Lower lobe of right lung (tissue), 2 donors: Measurements from ENCODE around the gene PPDPF. TPM values are rescaled to one million over a fixed set of nuclear protein-coding genes. Genes with fewer than 3 reads are reported as not detected.

Experiments
- ATAC-seq, 2 donors: fragments of 200-7000 bp; cut with Tn5 transposase; one replicate each; pipeline ENCODE4 v1.9.1; 2020 to 2022; ENCODE audit warnings: mild to moderate bottlenecking in 2 of 2, moderate library complexity in 2 of 2
- DNase-seq: peaks from one replicate; pipeline ENCODE4 v3.0.0-alpha.2; 2020
- H3K27ac ChIP-seq: fragments of 200-600 bp; one replicate; pipeline ENCODE4 v1.8.0; 2022
- H3K27me3 ChIP-seq: fragments of 200-600 bp; one replicate; pipeline ENCODE4 v1.8.0; 2022; ENCODE audit warnings: low read depth
- H3K36me3 ChIP-seq: fragments of 200-600 bp; one replicate; pipeline ENCODE4 v1.8.0; 2022; ENCODE audit warnings: mild to moderate bottlenecking
- H3K4me1 ChIP-seq: fragments of 200-600 bp; one replicate; pipeline ENCODE4 v1.8.0; 2022
- H3K4me3 ChIP-seq: fragments of 200-600 bp; one replicate; pipeline ENCODE4 v1.8.0; 2022; ENCODE audit warnings: mild to moderate bottlenecking
- H3K9me3 ChIP-seq: fragments of 200-600 bp; one replicate; pipeline ENCODE4 v1.8.0; 2022
- intact Hi-C: fragments of 100-400 bp; cut with DNase I; formaldehyde crosslinking; loops from one replicate; pipeline ENCODE4 v1.11.0; 2022
- total RNA-seq: library from RNA; stranded (reverse); fragmentation: NEBNext Ultra II Directional; extraction: Animal tissue kit (Norgen Biotek cat#: 25700); gene quantifications from one replicate; pipeline ENCODE4 v1.2.1, GENCODE V29; 2021
- TF ChIP-seq, protein P1 (sequence below): fragments of 200-600 bp; IDR thresholded peaks from one replicate; pipeline ENCODE4 v1.8.0; 2022; ENCODE audit warnings: antibody characterized with exemption, mild to moderate bottlenecking
- donor health status: DM: no; HTN: yes; CAD: no; lungs with severe emphysema.

The PPDPF gene
- total RNA-seq, 1 donor from 2014 or later, result 305 TPM

- H3K4me1 ChIP-seq, result no peaks in the 10 kb centered on the region
- no peak overlapping the region for H3K4me3 ChIP-seq
- no peaks in the 10 kb centered on the region for H3K9me3 ChIP-seq
- no peak overlapping the region for H3K27ac ChIP-seq
- H3K27me3 ChIP-seq, result peaks cover 53% of the 10 kb centered on the region
- ATAC-seq (no peak), DNase-seq (no peak)
- TF ChIP-seq, protein P1, sequence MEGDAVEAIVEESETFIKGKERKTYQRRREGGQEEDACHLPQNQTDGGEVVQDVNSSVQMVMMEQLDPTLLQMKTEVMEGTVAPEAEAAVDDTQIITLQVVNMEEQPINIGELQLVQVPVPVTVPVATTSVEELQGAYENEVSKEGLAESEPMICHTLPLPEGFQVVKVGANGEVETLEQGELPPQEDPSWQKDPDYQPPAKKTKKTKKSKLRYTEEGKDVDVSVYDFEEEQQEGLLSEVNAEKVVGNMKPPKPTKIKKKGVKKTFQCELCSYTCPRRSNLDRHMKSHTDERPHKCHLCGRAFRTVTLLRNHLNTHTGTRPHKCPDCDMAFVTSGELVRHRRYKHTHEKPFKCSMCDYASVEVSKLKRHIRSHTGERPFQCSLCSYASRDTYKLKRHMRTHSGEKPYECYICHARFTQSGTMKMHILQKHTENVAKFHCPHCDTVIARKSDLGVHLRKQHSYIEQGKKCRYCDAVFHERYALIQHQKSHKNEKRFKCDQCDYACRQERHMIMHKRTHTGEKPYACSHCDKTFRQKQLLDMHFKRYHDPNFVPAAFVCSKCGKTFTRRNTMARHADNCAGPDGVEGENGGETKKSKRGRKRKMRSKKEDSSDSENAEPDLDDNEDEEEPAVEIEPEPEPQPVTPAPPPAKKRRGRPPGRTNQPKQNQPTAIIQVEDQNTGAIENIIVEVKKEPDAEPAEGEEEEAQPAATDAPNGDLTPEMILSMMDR, result no peak
- intact Hi-C loops, result no loop called here
- H3K36me3 ChIP-seq, result no peaks in the 10 kb centered on the region
Observed at GRCh38 chr20:63488315-63489251, 32.0 kb upstream of the PPDPF start.

GRCh38 chr20:63490416-63490815, 30.1 kb upstream of the PPDPF start:
- H3K9me3 ChIP-seq, result no peaks in the 10 kb centered on the region
- no peak overlapping the region for H3K4me3 ChIP-seq
- H3K36me3 ChIP-seq, result no peaks in the 10 kb centered on the region
- no peak overlapping the region for H3K27ac ChIP-seq
- peaks cover 46% of the 10 kb centered on the region for H3K27me3 ChIP-seq
- TF ChIP-seq, protein P1, result no peak
- H3K4me1 ChIP-seq, result no peaks in the 10 kb centered on the region
- intact Hi-C loops, result no loop called here
- ATAC-seq (no peak), DNase-seq (no peak)

DNA sequence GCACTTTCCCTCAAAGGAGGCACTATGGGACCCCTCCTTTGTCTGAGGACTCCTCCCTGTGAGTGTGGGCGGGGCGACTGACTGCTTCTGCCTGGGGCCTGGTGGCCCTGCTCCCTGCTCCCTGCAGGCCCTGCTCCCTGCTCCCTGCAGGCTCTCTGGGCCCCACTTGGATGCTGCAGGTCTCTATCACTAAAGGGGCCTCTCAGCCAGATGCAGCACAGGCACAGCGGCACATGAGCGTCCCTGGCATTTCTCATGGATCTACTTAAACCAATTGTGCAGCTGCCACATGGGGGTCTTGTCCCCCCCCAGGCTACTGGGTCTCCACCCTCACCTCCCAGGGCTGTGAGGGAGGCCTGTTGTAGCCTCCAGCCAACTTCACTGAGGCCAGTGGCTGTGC, 29.5 kb upstream of the PPDPF start:
- no peak overlapping the region for H3K4me3 ChIP-seq
- TF ChIP-seq, protein P1, result no peak

GRCh38 chr20:63491635-63492230, 28.8 kb upstream of the PPDPF start:
- Histone ChIP-seq H3K4me1 (peaks cover 8% of the 10 kb centered on the region), H3K4me3 (no peak overlapping the region), H3K36me3 (no peaks in the 10 kb centered on the region), H3K9me3 (no peaks in the 10 kb centered on the region), H3K27ac (no peak overlapping the region), H3K27me3 (peaks cover 54% of the 10 kb centered on the region)
- DNase-seq, result no peak
- no peak for ATAC-seq
- TF ChIP-seq, protein P1, result no peak
- intact Hi-C loops, result no loop called here

More for the DNA sequence above, 29.5 kb upstream of the PPDPF start:
- no peak for ATAC-seq
- no peaks in the 10 kb centered on the region for H3K36me3 ChIP-seq
- intact Hi-C loops, result no loop called here
- H3K9me3 ChIP-seq, result no peaks in the 10 kb centered on the region
- no peak overlapping the region for H3K27ac ChIP-seq
- H3K27me3 ChIP-seq, result peaks cover 50% of the 10 kb centered on the region
- DNase-seq, result no peak
- peaks cover 2% of the 10 kb centered on the region for H3K4me1 ChIP-seq

DNA sequence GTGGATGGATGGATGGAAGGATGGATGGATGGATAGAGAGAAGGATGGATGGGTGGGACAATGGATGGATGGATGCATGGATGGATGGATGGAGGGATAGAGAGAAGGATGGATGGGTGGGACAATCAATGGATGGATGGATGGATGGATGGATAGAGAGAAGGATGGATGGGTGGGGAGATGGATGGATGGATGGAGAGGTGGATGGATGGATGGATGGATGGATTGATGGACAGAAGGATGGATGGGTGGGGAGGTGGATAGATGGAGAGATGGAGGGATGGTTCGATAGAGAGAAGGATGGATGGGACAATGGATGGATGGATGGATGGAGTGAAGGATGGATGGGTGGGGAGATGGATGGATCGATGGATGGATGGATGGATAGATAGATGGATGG, 28.0 kb upstream of the PPDPF start:
- Histone ChIP-seq H3K4me1 (peaks cover 10% of the 10 kb centered on the region), H3K27ac (no peak overlapping the region), H3K9me3 (no peaks in the 10 kb centered on the region), H3K36me3 (no peaks in the 10 kb centered on the region), H3K4me3 (no peak overlapping the region), H3K27me3 (peaks cover 57% of the 10 kb centered on the region)
- no peak for ATAC-seq
- intact Hi-C loops, result no loop called here
- DNase-seq, result no peak
- TF ChIP-seq, protein P1, result no peak
